CD4-positive, CD25-positive, alpha-beta regulatory T cell (primary cell): ENCODE results near the gene MGAT5. TPM values are rescaled to one million over a fixed set of nuclear protein-coding genes. Genes with fewer than 3 reads are reported as not detected.
A peak's percentile ranks its signal among the peaks of the same experiment; 100 is the strongest.

Experiments
- ATAC-seq, 2 donors: fragments of 150-1000 bp; cut with Tn5 transposase; one replicate each; pipeline ENCODE4 v1.10.0; 2021; ENCODE audit warnings: low read depth in 2 of 2, moderate number of reproducible peaks in 2 of 2, moderate library complexity in 1 of 2
- DNase-seq, 3 donors: peaks; one replicate each; pipeline versions ENCODE4 v3.0.0 to v3.0.0-alpha.2; 2012 to 2022; ENCODE audit warnings: mixed read lengths in 1 of 3
- H3K27ac ChIP-seq: one replicate; pipeline ENCODE4 v1.7.0; 2013; ENCODE audit warnings: mild to moderate bottlenecking, low read length; ENCODE audit not compliant: insufficient read depth, poor library complexity, severe bottlenecking
- H3K27me3 ChIP-seq: one replicate; pipeline ENCODE4 v1.7.0; 2013; ENCODE audit warnings: low read length; ENCODE audit not compliant: control insufficient read depth, insufficient read depth
- H3K36me3 ChIP-seq: one replicate; pipeline ENCODE4 v1.7.0; 2013; ENCODE audit warnings: mild to moderate bottlenecking, low read length, moderate library complexity; ENCODE audit not compliant: control insufficient read depth, insufficient read depth
- H3K4me1 ChIP-seq: 2 replicates; pipeline ENCODE4 v1.7.0; 2013; ENCODE audit warnings: mild to moderate bottlenecking, low read length; ENCODE audit not compliant: insufficient read depth, control insufficient read depth, poor library complexity, severe bottlenecking
- H3K4me3 ChIP-seq: one replicate; pipeline ENCODE4 v1.7.0; 2013; ENCODE audit warnings: low read depth, mild to moderate bottlenecking, low read length, moderate library complexity
- H3K9me3 ChIP-seq, 2 experiments: 1 replicate in 1 of 2; 2 replicates in 1 of 2; pipeline ENCODE4 v1.7.0; 2013; ENCODE audit warnings: low read length in 2 of 2, mild to moderate bottlenecking in 1 of 2, moderate library complexity in 1 of 2; ENCODE audit not compliant: control insufficient read depth in 2 of 2
- H3K27ac Mint-ChIP-seq, 3 donors: one replicate each; pipeline ENCODE4 v1.8.0; 2020 to 2022; ENCODE audit warnings: mild to moderate bottlenecking in 3 of 3, mixed read lengths in 3 of 3, moderate library complexity in 2 of 3
- H3K27me3 Mint-ChIP-seq: one replicate; pipeline ENCODE4 v1.8.0; 2022; ENCODE audit warnings: mild to moderate bottlenecking, mixed read lengths
- H3K36me3 Mint-ChIP-seq: one replicate; pipeline ENCODE4 v1.8.0; 2020; ENCODE audit warnings: mixed read lengths
- H3K4me1 Mint-ChIP-seq, 4 donors: one replicate each; pipeline ENCODE4 v1.8.0; 2020 to 2022; ENCODE audit warnings: mixed read lengths in 4 of 4, mild to moderate bottlenecking in 1 of 4
- H3K4me3 Mint-ChIP-seq, 4 donors: one replicate each; pipeline ENCODE4 v1.8.0; 2020 to 2022; ENCODE audit warnings: mild to moderate bottlenecking in 4 of 4, mixed read lengths in 4 of 4, moderate library complexity in 3 of 4
- H3K9me3 Mint-ChIP-seq, 7 donors: one replicate each; pipeline ENCODE4 v1.8.0; 2020 to 2022; ENCODE audit warnings: mixed read lengths in 7 of 7, mild to moderate bottlenecking in 3 of 7, moderate library complexity in 2 of 7
- polyA plus RNA-seq, 4 donors: library from polyadenylated mRNA; unstranded; fragments of 300-500 nt; fragmentation: Illumina TruSeq; gene quantifications; one replicate each; pipeline ENCODE4 v1.2.3, GENCODE V29; 2021
- total RNA-seq: library from RNA; stranded (reverse); gene quantifications from one replicate; pipeline ENCODE4 v1.2.3, GENCODE V29; 2022

The MGAT5 gene
- 68.8 TPM for total RNA-seq
- polyA plus RNA-seq: 1 to 10 TPM; 3.6 to 7.2 (median 6.3) TPM

GRCh38 chr2:134253804-134254203, at the start of gene MGAT5:
MGAT5 (plus strand) TSS chr2:134254072; CDS start chr2:134254404, 332 bp downstream.
- no peak for DNase-seq
- no peak within 1 kb of the TSS for H3K27ac ChIP-seq
- H3K27ac Mint-ChIP-seq: peak within 1 kb of the TSS in 2 of 3 donors; percentile 34 to 36
- peaks cover 36% of the 10 kb centered on the region for H3K36me3 Mint-ChIP-seq
- no peaks in the 10 kb centered on the region for H3K27me3 Mint-ChIP-seq
- peak within 1 kb of the TSS in 2 of 4 donors; percentile 0 to 12 for H3K4me3 Mint-ChIP-seq
- ATAC-seq: no peak
- H3K36me3 ChIP-seq: peaks cover 10% of the 10 kb centered on the region
- H3K27me3 ChIP-seq: no peaks in the 10 kb centered on the region
- no peak within 1 kb of the TSS for H3K4me3 ChIP-seq
- H3K9me3 Mint-ChIP-seq: peaks cover 0 to 1% (median 0%) of the 10 kb centered on the region in 7 donors
- peaks cover 39 to 81% (median 60%) of the 10 kb centered on the region in 4 donors for H3K4me1 Mint-ChIP-seq
- H3K4me1 ChIP-seq: peaks cover 53% of the 10 kb centered on the region
- no peaks in the 10 kb centered on the region for H3K9me3 ChIP-seq

GRCh38 chr2:134205087-134205486, 48.8 kb upstream of the MGAT5 start:
- DNase-seq (no peak), ATAC-seq (no peak)
- Histone ChIP-seq H3K4me3 (no peak overlapping the region), H3K4me1 (peaks cover 40% of the 10 kb centered on the region), H3K27me3 (no peaks in the 10 kb centered on the region), H3K9me3 (no peaks in the 10 kb centered on the region), H3K27ac (no peak overlapping the region), H3K36me3 (no peaks in the 10 kb centered on the region)
- Mint-ChIP-seq H3K27me3 (no peaks in the 10 kb centered on the region), H3K36me3 (peaks cover 3% of the 10 kb centered on the region), H3K4me1 (peaks cover 5 to 40% (median 24%) of the 10 kb centered on the region in 4 donors), H3K27ac (no peak overlapping the region), H3K4me3 (no peak overlapping the region), H3K9me3 (peaks cover 0 to 2% (median 0%) of the 10 kb centered on the region in 7 donors)

- H3K27ac ChIP-seq: no peak overlapping the region
- peak overlapping the region in 2 of 3 donors; percentile 4 to 42 for H3K27ac Mint-ChIP-seq
- no peaks in the 10 kb centered on the region for H3K36me3 Mint-ChIP-seq
- peak overlapping the region; percentile 11 for H3K4me3 ChIP-seq
- H3K9me3 ChIP-seq: no peaks in the 10 kb centered on the region
- peaks cover 0 to 2% (median 0%) of the 10 kb centered on the region in 7 donors for H3K9me3 Mint-ChIP-seq
- peaks cover 36% of the 10 kb centered on the region for H3K4me1 ChIP-seq
- H3K27me3 Mint-ChIP-seq: no peaks in the 10 kb centered on the region
- no peaks in the 10 kb centered on the region for H3K36me3 ChIP-seq
- peaks cover 5 to 34% (median 18%) of the 10 kb centered on the region in 4 donors for H3K4me1 Mint-ChIP-seq
- ATAC-seq: no peak
- H3K4me3 Mint-ChIP-seq: peak overlapping the region in 1 of 4 donors; percentile 8
- DNase-seq: no peak
- no peaks in the 10 kb centered on the region for H3K27me3 ChIP-seq
These were observed 47.8 kb upstream of the MGAT5 start for GRCh38 chr2:134206031-134206430.

- Mint-ChIP-seq H3K36me3 (no peaks in the 10 kb centered on the region), H3K4me1 (peaks cover 5 to 28% (median 15%) of the 10 kb centered on the region in 4 donors), H3K27ac (peak overlapping the region in 2 of 3 donors; percentile 4 to 42), H3K27me3 (no peaks in the 10 kb centered on the region), H3K4me3 (no peak overlapping the region), H3K9me3 (peaks cover 0 to under 1% (median 0%) of the 10 kb centered on the region in 7 donors)
- DNase-seq (no peak), ATAC-seq (no peak)
- Histone ChIP-seq H3K27me3 (no peaks in the 10 kb centered on the region), H3K9me3 (no peaks in the 10 kb centered on the region), H3K36me3 (no peaks in the 10 kb centered on the region), H3K4me3 (no peak overlapping the region), H3K27ac (no peak overlapping the region), H3K4me1 (peaks cover 33% of the 10 kb centered on the region)
These were observed 47.3 kb upstream of the MGAT5 start for GRCh38 chr2:134206573-134206972.

- no peaks in the 10 kb centered on the region for H3K27me3 Mint-ChIP-seq
- DNase-seq: peak; percentile 33 to 71 (median 56)
- H3K27me3 ChIP-seq: no peaks in the 10 kb centered on the region
- no peaks in the 10 kb centered on the region for H3K36me3 Mint-ChIP-seq
- H3K9me3 Mint-ChIP-seq: no peaks in the 10 kb centered on the region
- no peak overlapping the region for H3K4me3 ChIP-seq
- H3K36me3 ChIP-seq: no peaks in the 10 kb centered on the region
- ATAC-seq: peak; percentile 71 to 77
- peaks cover 25% of the 10 kb centered on the region for H3K4me1 ChIP-seq
- no peaks in the 10 kb centered on the region for H3K9me3 ChIP-seq
- H3K4me3 Mint-ChIP-seq: no peak overlapping the region
- H3K27ac ChIP-seq: no peak overlapping the region
- no peak overlapping the region for H3K27ac Mint-ChIP-seq
- H3K4me1 Mint-ChIP-seq: peaks cover 5 to 17% (median 10%) of the 10 kb centered on the region in 4 donors
These were observed 46.2 kb upstream of the MGAT5 start for GRCh38 chr2:134207589-134208209.

- peaks cover 25% of the 10 kb centered on the region for H3K4me1 ChIP-seq
- Mint-ChIP-seq H3K9me3 (no peaks in the 10 kb centered on the region), H3K27me3 (no peaks in the 10 kb centered on the region), H3K4me3 (no peak overlapping the region), H3K4me1 (peaks cover 5 to 16% (median 8%) of the 10 kb centered on the region in 4 donors), H3K27ac (no peak overlapping the region), H3K36me3 (no peaks in the 10 kb centered on the region)
- ATAC-seq (no peak), DNase-seq (no peak)
- no peaks in the 10 kb centered on the region for H3K9me3 ChIP-seq
- no peaks in the 10 kb centered on the region for H3K27me3 ChIP-seq
- H3K36me3 ChIP-seq: no peaks in the 10 kb centered on the region
- H3K4me3 ChIP-seq: no peak overlapping the region
- H3K27ac ChIP-seq: no peak overlapping the region
These were observed 45.0 kb upstream of the MGAT5 start for GRCh38 chr2:134208825-134209224.

GRCh38 chr2:134212746-134213145, 41.1 kb upstream of the MGAT5 start:
- Histone ChIP-seq H3K4me3 (no peak overlapping the region), H3K4me1 (peaks cover 15% of the 10 kb centered on the region), H3K27me3 (no peaks in the 10 kb centered on the region), H3K27ac (no peak overlapping the region), H3K9me3 (no peaks in the 10 kb centered on the region), H3K36me3 (no peaks in the 10 kb centered on the region)
- no peak overlapping the region for H3K4me3 Mint-ChIP-seq
- H3K4me1 Mint-ChIP-seq: peaks cover 14 to 38% (median 27%) of the 10 kb centered on the region in 4 donors
- no peak overlapping the region for H3K27ac Mint-ChIP-seq
- ATAC-seq: no peak
- H3K27me3 Mint-ChIP-seq: no peaks in the 10 kb centered on the region
- no peak for DNase-seq
- H3K36me3 Mint-ChIP-seq: peaks cover 4% of the 10 kb centered on the region
- H3K9me3 Mint-ChIP-seq: peaks cover 0 to 2% (median 0%) of the 10 kb centered on the region in 7 donors
